ENCODE measurements around the gene CAMK1D.

The CAMK1D gene

DNA sequence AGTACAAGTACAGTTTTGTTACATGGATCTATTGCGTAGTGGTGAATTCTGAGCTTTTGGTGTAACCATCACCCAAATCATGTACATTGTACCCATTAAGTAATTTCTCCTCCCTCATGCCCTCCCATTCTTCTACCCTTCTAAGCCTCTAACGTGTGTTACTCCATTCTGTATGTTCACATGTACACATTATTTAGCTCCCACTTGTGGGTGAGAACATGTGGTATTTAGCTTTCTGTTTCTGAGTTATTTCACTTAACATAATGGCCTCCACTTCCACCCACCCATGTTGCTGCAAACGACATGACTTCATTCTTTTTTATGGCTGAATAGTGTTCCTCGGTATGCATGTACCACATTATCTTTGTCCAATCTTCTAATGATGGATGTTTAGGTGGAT, 251.3 kb downstream of the CAMK1D start:
- DNase-seq = no peak

DNA sequence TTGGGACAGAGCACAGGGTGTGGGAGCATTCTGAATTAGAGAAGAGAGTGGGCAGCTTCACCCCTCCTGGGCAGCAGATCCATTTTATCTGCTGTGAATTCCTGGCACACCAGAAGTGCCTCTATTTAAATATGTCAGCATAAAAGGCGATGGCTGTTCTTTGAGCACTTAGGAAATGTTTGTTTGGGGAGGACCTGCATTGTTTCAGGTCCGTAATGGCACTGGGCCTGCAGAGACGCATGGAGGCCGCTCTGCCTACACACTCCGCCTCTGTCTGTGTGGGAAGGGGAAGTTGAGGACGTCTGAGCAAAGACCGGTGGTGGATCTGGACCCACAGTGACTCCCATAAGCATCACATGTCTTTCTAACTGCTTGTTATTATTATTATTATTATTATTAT, 253.2 kb downstream of the CAMK1D start:
- no peak for DNase-seq

DNA sequence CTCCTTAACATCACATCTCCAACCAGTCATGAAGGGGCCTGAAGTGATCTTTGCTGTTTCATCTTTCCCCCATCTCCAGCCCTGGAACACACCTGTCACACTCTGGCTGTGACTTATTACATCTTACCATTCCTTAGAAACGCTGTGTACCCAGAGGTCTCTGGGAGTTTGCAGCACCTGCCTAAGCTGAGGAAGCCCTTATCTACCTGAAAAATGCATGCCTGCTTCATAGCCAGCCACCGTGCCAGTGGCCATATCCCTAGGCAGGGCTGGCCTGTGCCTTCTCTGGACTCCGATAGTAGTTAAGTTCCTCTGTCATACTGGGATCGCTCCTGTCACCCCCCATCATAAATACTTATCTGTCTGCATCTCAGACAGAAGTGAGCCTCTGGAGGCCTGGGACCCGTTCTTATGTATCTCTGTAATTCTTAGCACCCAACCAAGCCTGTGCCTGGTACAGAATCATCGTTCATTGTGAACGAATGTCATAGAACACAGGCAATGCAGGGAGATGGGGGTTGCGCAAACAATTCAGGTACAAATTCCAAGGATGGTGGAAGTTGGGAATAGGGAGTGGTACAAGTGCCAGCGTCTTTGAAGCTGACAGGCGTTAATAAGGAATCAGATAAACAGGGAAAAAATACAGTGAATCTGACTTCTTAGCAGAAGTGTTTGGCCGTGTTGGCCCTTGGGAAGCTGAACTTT, 254.6 kb downstream of the CAMK1D start:
- no peak for DNase-seq

DNA sequence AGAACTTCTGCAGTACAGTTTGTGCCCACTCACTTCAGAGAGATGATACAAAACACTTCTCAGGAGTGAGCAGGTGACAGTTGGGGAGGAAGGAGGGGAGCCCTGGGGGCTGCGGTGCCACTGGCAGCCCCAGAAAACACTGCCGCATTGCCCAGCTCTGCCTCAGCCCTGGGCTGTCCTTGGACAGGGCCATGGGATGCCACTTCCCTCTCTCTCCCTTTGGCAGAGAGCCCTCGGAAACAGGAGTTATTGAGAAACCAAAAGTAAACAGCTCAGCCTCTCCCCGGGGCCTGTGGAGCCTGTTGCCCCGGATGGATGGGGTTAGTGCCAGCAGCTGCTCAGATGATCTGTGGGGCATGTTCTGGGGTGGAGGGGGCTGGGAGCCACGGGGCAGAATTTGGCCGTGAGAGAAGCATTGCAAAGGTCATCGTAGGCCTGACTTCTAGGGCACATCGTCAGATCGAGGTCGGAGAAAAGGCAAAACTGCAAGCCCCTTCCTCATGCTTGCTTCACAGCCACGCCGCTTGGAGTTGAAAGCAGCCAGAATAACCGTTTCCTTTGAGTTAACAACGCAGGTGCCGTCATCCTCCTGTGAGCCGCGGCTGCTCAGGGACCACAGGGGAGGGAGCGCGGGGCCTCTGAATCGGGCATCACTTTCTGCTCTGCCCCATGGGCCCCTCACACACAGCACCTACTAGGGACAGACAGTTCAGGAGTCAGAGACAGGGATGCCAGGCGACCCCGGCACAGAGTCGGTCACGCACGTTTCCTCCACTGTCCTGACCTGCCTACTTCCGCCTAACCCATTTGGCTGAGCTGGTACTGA, 256.4 kb downstream of the CAMK1D start:
- peak; percentile 34 for DNase-seq

DNA sequence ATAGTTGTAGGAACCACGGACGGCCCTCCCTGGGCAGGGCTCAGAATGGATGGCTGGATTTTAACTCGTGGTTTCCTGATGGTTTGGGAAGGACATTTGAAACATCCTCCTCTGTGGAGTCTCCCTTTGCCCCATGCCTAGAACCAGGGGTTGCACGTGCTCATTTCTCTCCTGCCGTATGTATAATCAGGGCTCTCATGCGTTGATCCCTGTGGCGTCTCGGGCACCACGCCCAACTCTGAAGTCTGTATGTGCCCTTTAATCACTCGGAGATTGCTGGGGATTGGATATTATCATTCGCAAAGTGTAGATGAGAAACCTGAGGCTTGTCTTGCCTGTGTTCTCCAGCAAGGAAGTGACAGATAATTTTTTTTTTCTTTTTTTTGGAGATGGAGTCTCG, 257.1 kb downstream of the CAMK1D start:
- DNase-seq = no peak

DNA sequence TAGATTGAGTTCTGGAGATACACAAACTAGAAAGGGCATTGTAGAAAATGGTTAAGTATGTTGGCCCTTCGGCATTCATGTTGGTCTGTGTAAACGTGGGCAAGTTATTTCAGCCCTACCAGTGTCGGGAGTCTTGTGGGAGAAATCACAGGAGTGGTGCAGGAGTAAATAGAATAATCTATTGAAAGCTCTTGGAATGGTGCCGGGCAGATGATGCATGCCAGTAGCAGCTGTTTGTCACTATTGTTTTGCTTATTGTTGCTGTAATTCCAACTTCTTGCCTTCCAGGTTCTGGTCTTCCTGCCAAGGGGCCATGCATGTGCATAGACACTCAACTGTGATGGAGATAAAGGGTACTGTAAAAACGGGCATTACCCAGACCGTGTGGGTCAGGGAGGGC, 259.4 kb downstream of the CAMK1D start:
- DNase-seq = no peak

DNA sequence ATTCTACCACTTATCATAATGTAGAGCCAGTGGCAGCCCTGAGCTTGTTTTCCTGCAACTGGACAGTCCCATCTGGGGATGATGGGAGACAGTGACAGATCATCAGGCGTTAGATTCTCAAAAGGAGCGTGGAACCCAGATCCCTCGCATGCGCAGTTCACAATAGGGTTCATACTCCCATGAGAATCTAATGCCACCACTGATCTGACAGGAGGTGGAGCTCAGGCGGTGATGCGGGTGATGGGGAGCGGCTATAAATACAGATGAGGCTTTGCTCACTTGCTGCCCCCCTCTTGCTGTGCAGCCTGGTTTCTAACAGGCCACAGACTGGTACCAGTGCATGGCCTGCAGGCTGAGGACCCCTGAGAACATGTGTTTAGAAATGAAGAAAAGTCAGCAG, 260.1 kb downstream of the CAMK1D start:
- no peak for DNase-seq

DNA sequence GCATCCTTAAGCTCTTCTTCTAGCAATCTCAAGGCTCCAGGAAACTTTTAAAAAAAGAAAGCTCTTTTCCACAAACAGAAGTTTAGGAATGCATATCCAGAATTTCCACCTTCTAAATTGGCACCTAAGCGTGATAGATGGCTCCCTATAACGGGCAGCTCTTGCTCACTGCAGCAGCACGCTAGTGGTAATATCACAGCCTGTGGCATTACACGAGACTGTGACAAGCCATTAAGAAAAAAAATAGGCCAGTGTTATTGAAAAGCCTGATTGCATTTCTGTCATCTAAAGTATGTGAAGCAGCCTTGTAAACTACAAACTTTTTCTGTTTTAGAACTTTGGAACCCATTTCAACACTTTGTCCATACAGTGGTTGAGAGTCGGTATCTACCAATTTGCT, 263.8 kb downstream of the CAMK1D start:
- DNase-seq = no peak

DNA sequence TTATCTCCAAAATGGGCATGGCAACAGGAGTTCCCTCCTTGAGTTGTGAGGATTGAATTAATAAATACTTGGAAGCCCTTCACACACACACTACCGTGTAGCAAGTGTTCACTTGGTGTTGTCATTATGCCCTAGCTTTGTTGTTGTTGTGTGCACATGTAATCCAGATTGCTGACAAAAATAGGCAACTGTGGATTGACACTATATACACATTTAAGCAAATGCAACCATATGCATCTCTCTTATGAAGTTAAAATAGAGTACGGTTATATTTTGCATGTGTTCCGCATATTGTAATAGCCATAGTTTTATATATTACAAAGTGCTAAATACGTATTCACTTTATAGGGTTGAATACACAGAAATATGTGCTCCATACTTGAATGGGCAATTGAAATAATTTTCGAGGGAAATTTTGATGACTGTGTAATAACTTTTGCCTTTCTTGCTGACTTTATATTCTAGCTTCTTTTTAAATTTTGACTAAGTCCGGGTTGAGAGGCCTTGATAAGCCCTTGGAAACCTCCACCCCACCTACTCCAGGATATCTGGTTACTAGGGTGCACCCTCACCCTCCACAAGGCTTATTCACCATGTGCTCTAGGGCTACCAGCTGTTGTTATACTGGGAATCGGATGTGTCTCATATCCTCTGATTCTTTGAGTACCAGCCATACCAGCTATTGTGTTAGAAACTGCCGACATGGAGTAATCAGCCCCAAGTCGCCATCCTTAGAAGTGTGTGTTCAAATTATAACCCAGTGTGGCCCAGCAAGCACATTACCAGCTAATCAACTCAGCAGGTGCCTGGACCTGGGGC, 265.0 kb downstream of the CAMK1D start:
- DNase-seq = no peak

DNA sequence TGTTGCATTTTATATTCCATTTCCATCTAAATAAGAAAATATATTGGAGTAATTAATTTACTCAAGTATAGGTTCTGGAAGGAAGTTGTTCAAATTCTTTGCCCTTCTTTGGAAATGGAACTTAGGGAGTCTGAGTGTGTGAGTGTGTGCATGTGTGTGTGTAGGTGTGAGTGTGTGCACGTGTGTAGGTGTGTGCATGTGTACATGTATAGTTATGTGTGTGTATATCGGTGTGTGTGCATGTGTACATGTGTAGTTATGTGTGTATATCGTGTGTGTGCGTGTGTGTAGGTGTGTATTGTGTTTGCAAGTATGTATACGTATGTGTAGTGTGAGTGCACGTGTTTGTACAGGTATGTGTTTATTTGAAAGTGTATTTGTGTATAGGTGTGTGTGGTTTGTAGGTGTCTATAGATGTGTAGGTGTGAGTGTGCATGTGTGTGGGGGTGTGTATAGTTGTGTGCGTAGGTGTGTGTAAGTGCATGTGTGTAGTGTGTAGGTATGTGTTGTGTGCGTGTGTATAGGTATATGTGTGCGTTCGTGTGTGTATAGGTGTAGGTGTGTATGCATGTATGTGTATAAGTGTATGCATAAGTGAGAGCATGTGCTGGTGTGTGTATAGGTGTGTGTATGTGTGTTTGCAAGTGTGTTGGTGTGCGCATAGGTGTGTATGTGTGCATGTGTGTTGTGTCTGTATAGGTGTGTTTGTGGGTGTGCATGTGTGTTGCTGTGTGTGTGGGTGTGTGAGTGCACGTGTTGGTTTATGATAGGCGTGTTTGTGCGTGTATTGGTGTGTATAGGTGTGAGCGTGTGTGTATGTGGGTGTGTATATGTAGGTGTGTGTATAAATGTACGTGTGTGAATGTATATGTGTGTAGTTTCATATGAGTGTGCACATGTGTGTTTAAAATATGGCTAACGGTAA, 266.2 kb downstream of the CAMK1D start:
- DNase-seq = no peak

DNA sequence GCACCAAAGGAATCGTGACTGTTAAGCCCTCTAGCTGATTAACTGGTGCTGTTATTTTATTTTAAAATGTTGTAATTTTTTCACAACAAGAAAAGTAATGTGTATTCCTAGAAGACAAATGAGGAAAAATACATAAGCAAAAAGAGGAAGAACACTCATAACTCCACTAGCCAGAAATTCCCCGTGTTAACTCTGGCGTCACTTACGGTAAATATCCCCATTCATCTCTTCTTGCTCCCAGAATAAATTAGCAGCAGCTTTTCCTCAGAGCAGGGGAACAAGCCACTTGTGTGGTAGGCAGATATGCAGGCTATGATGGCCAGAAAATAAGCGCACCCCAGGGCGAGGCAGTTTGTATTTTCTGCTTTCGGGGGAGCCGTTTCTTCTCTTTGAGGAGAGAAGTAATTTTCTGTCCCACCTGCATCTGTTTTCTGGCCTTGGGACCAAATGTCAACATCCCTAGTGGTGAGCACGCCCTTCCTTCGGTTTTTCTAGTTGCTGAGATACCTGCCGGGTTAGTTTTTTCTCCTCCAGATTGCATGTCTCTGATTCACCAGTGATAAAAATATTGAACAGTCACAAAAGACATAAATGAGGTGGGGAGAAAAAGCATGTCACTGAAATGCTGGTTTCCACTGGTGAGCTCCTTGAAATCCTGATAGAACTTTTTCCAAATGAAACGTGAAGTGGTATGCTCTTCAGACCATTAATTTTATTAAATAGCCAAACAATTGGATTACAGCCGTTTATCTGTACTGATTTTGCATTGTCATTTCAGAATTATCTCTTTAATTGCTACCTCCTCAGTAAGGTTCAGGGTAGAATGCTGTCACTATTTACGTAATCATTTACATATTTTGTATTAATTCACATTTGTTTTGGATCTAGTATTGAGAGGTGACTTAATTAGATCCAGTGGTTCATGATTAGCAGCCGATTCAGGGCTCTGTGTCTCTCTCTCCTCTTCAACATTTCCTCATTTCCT, 268.1 kb downstream of the CAMK1D start:
- DNase-seq = no peak

DNA sequence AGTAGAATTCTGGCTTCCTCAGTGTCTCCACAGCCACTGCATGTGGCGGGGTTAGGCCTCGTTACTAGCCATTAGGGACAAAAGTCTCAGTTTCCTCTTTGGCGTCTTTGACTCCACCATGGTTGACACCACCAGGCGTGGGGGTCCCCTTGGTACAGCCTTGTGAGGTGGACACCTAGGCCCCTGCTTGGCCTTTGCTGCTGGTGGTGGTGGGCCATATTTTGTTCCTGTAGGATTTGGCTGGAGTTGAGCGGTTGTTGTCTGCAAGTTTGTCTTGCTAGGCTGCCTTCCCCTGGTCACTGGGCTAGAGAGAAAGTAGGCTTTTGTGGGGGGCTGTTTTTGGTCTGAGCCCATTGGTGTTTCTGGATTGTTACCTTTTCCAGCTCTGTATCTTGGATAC, 272.7 kb downstream of the CAMK1D start:
- DNase-seq = no peak

DNA sequence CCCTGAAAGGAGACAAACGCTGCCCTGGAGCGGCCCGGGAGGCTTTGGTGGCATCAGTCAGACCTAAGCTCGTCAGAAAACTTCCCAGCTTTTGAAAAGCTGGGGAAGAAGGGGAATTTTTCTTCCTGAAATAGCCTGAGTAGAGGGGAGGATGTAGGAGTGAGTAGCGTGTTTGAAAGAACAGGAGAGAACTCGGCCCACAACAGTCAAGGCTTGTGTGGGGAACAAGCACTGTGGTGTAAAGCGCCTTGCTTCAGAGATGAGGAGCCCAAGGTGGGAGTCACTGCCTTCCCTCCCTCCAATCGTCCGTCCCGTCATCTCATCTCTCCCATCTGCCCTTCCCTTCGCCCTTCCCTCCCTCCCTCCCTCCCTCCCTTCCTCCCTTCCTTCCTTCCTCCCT, 273.3 kb downstream of the CAMK1D start:
- DNase-seq = no peak

DNA sequence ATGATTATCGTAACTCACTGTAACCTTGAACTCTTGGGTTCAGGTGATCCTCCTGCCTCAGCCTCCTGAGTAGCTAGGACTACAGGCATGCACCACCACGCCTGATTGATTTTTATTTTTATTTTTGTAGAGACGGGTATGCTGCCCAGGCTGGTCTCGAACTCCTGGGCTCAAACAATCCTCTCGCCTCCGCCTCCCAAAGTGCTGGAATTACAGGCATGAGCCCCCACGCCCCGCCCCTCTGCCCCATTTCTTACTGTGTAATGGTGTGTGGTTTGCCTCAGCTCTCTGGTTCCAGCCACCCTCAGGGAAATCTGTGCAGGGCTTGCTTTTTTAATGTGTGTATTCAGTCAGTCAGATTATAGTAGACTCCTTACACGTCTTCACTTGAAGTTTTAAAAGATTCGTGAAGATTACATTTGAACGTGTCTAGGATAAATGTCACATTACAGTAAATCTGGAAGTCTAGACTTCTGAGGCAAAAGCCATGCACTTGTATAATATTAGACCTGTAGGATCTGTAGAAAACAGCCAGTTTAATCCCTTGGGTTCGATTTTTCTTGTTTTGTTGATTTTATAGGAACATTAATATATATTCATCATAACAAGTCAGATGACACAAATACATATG, 276.2 kb downstream of the CAMK1D start:
- no peak for DNase-seq

DNA sequence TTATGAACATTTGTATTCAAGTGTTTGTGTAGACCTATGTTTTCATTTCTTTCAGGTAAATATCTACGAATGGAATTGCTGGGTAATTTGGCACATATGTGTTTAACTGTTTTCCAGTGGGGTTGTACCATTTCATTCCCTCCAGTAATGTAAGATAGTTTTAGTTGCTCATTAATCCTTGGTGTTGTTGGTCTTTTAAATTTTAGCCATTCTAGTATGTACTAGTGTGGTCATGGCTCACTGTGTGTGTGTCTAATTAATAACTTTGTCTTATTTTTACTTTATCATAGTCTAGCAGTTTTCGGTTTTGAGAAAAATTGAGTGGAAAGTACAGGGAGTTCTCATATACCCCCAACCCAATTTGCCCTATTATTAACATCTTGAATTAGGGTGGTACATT, 278.8 kb downstream of the CAMK1D start:
- no peak for DNase-seq

DNA sequence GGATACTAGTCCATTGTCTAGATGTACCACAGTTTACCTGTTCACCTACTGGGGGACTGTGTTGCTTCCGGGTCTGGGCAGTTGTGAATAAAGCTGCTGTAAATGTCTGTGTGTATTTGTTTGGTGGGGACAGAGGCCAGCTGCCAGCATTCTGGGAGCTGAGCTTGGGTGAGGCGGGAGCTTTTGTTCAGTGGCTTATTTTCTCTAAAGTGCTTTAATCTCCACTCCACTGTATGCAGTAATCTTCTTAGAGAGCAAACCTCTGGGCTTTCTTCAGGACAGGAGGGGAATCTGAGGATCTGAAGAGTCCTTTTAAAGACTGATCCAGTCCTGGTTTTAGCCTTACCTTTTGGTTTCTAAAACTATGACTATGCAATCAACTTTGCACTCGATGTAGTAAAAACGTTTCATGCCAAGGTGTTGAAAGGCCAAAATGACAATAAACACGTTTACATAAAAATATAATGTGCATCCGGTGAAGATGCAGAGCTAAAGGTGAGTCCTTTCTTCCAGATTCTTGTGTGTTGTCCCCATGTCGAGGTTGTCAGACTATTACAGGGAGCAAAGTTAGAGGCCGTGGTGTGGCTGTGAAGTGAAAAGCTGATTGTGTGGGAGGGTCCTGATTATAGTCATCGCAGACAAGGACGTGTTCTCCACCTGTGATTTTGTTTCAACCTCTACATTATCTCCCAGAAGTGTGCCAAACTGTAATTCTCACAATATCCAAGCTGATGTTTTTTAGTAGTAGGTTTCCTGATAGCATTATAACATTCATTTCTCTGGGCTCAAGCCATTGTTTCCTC, 279.8 kb downstream of the CAMK1D start:
- no peak for DNase-seq

DNA sequence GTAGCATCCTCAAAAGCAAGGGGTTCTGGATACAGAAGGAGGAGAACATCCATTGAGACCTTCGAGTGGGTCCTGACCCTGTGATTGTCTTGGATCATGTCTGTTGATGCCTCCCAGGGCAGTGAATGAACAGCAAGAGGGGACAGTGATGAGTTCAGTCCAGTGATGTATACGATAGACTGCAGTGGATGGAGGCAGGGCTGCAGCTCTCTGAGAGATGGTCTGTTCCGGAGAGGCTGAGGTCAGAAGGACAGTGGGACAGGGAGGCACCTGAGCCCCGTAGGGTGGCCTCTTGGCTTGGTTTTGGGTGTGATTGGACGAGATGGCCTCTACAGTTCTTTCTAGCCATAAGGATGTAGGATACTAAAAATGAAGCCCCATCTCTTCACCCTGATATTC, 280.4 kb downstream of the CAMK1D start:
- DNase-seq = no peak

DNA sequence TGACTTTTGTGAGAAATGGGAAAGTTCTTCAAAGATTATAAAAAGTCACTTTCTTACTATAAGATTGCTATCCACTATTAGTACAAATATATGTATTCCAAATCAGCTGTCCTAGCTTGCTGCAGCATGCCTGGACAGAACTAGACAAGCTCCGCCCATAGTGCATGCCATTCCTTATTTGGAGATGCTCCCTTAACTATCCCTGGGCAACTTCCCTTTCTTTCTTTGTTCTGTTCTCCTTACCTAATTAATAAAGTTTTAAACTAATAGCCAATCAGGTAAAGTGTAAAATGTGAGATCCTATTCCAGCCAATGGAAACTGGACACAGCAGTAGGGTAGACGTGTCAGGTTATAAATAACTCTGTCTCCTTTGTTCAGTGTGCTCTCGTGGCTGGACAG, 281.9 kb downstream of the CAMK1D start:
- no peak for DNase-seq

DNA sequence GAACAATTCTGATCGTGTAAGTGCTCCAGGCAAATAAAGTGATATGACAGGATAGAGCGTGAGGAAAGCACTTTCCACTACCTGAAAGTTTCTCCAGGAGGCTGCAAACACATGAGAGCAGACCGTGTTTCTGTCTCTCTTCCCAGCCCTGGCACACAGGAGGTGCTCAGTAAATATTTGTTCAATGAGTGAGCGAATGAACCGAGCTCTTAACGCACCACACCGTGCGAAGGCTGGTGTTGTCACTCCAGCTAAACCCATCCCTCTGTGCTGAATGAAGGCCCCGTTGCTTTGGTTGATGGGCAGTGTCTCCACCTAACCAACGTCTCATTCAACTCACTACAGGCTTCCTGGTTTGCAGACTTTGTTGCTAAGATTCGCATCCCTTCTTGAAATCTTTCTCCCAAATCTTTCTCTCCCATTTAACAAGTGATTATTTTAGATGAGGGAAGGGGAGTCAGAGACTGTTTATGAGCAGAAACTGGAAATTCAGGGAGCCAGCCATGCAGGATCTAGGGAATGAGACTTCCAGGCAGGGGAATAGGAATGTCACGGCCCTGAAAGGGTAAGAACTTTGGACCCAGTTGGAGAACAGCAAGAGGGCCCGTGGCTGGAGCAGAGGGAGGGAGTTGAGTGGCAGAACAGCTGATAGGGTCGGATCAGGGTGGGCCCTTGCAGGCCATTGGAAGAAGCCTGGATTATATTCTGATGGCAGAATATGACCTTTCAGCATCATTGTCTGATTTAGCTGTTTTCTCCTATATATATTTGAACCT, 282.6 kb downstream of the CAMK1D start:
- no peak for DNase-seq

Data from CD4-positive, alpha-beta T cell treated with Interferon gamma for 1 hour (primary cell).